H1 (cell line): ENCODE measurements around the gene HAS3. TPM values are rescaled to one million over a fixed set of nuclear protein-coding genes. Genes with fewer than 3 reads are reported as not detected.

ENCODE experiments used
- CTCF ChIA-PET: fragments of 300-600 bp; sonication (Branson Sonifier 250); formaldehyde crosslinking; loops from one replicate; lab custom pipeline; 2021; ENCODE audit not compliant: partially characterized antibody; lab: Charles Lee
- POLR2A ChIA-PET: fragments of 300-600 bp; sonication (Branson Sonifier 250); formaldehyde crosslinking; loops from one replicate; lab custom pipeline; 2021; ENCODE audit warnings: inconsistent platforms; ENCODE audit not compliant: partially characterized antibody; lab: Charles Lee
- DNase-seq, 2 experiments: peaks; one replicate each; pipeline versions ENCODE4 v3.0.0 to v3.0.0-alpha.2; 2010 to 2022; ENCODE audit warnings: low spot score in 2 of 2, low read depth in 1 of 2, mixed read lengths in 1 of 2
- FAIRE-seq: peaks from 2 replicates; lab custom pipeline; 2011; peaks lifted over from hg19 to GRCh38; lab: Jason Lieb, UNC
- H2AFZ ChIP-seq: 2 replicates; pipeline ENCODE4 v1.8.1; 2012; ENCODE audit warnings: low read length, inconsistent platforms
- H2AK5ac ChIP-seq: 2 replicates; pipeline ENCODE4 v1.6.1; 2013; ENCODE audit warnings: low read depth, low read length
- H2BK120ac ChIP-seq: replicated peaks from 2 replicates; pipeline ENCODE3; 2013; ENCODE audit warnings: low read depth, low read length, inconsistent platforms
- H2BK12ac ChIP-seq: 2 replicates; pipeline ENCODE4 v1.6.1; 2013; ENCODE audit warnings: low read depth, low read length
- H2BK15ac ChIP-seq: 2 replicates; pipeline ENCODE4 v1.6.1; 2013; ENCODE audit warnings: low read length
- H2BK20ac ChIP-seq: 2 replicates; pipeline ENCODE4 v1.6.1; 2013; ENCODE audit warnings: low read length
- H2BK5ac ChIP-seq: 2 replicates; pipeline ENCODE4 v1.6.1; 2013; ENCODE audit warnings: low read depth, low read length
- H3K14ac ChIP-seq: 2 replicates; pipeline ENCODE4 v1.6.1; 2013; ENCODE audit warnings: inconsistent platforms; ENCODE audit not compliant: insufficient read length
- H3K18ac ChIP-seq: 2 replicates; pipeline ENCODE4 v1.6.1; 2013; ENCODE audit warnings: low read length; ENCODE audit errors: extremely low read depth
- H3K23ac ChIP-seq: 2 replicates; pipeline ENCODE4 v1.6.1; 2013; ENCODE audit warnings: inconsistent platforms; ENCODE audit not compliant: insufficient read length
- H3K23me2 ChIP-seq: 2 replicates; pipeline ENCODE4 v1.6.1; 2013; ENCODE audit warnings: low read depth, low read length
- H3K27ac ChIP-seq: 2 replicates; pipeline ENCODE4 v1.6.1; 2011; ENCODE audit warnings: low read depth, low read length, inconsistent platforms
- H3K27me3 ChIP-seq, 4 experiments: replicated peaks in 1 of 4; 1 replicate in 1 of 4; 2 replicates in 3 of 4; pipeline versions ENCODE4 v1.6.1 to v1.8.1; 2011 to 2013; ENCODE audit warnings: low read length in 3 of 4, mild to moderate bottlenecking in 3 of 4, inconsistent platforms in 2 of 4, mixed read lengths in 2 of 4, moderate library complexity in 1 of 4; ENCODE audit not compliant: control insufficient read depth in 3 of 4, insufficient read depth in 3 of 4; ENCODE audit errors: extremely low read depth in 1 of 4
- H3K36me3 ChIP-seq, 4 experiments: 2 replicates each; pipeline versions ENCODE4 v1.6.1 to v1.8.1; 2011 to 2013; ENCODE audit warnings: mild to moderate bottlenecking in 4 of 4, low read length in 3 of 4, moderate library complexity in 2 of 4, control low read depth in 1 of 4, inconsistent platforms in 1 of 4; ENCODE audit not compliant: insufficient read depth in 4 of 4, control insufficient read depth in 2 of 4
- H3K4ac ChIP-seq: replicated peaks from 2 replicates; pipeline ENCODE3; 2013; ENCODE audit warnings: low read length, low read depth, mixed read lengths, inconsistent platforms; ENCODE audit not compliant: insufficient read length
- H3K4me1 ChIP-seq, 4 experiments: replicated peaks in 1 of 4; 1 replicate in 1 of 4; 2 replicates in 3 of 4; pipeline versions ENCODE4 v1.6.1 to v1.8.1; 2011 to 2013; ENCODE audit warnings: low read length in 3 of 4, inconsistent platforms in 2 of 4, mixed read lengths in 1 of 4; ENCODE audit not compliant: insufficient read depth in 4 of 4, control insufficient read depth in 3 of 4
- H3K4me2 ChIP-seq, 2 experiments: 2 replicates each; pipeline versions ENCODE4 v1.6.1 to v1.8.1; 2011 to 2013; ENCODE audit warnings: low read depth in 2 of 2, low read length in 2 of 2, control low read depth in 1 of 2, inconsistent platforms in 1 of 2, mild to moderate bottlenecking in 1 of 2; ENCODE audit not compliant: insufficient read depth in 1 of 2
- H3K4me3 ChIP-seq, 4 experiments: fragments of 200-600, 300-600 bp in 1 of 4; sonication (generic), shearing (Covaris generic), sonication (Bioruptor Twin) in 1 of 4; 2 replicates each; pipeline versions ENCODE4 v1.5.1 to v1.8.1; 2011 to 2016; ENCODE audit warnings: low read length in 4 of 4, low read depth in 3 of 4, control low read depth in 2 of 4, inconsistent platforms in 2 of 4, mild to moderate bottlenecking in 2 of 4, mixed read lengths in 1 of 4, moderate library complexity in 1 of 4; ENCODE audit not compliant: insufficient read depth in 2 of 4; ENCODE audit errors: extremely low read depth in 1 of 4
- H3K56ac ChIP-seq: replicated peaks from 2 replicates; pipeline ENCODE3; 2013; ENCODE audit warnings: low read depth, mild to moderate bottlenecking, mixed read lengths, low read length, inconsistent platforms; ENCODE audit not compliant: insufficient read length
- H3K79me1 ChIP-seq: 2 replicates; pipeline ENCODE4 v1.6.1; 2013; ENCODE audit warnings: low read depth, low read length, control low read depth
- H3K79me2 ChIP-seq, 2 experiments: 2 replicates each; pipeline versions ENCODE4 v1.6.1 to v1.8.1; 2012 to 2013; ENCODE audit warnings: low read length in 2 of 2, mild to moderate bottlenecking in 2 of 2, inconsistent platforms in 1 of 2; ENCODE audit not compliant: insufficient read depth in 2 of 2, control insufficient read depth in 1 of 2
- H3K9ac ChIP-seq, 4 experiments: replicated peaks in 1 of 4; 1 replicate in 1 of 4; 2 replicates in 3 of 4; pipeline versions ENCODE4 v1.6.1 to v1.8.1; 2011 to 2013; ENCODE audit warnings: low read depth in 3 of 4, low read length in 3 of 4, control low read depth in 2 of 4, mild to moderate bottlenecking in 2 of 4, moderate library complexity in 2 of 4, inconsistent platforms in 1 of 4; ENCODE audit errors: extremely low read depth in 1 of 4
- H3K9me3 ChIP-seq, 2 experiments: 2 replicates each; pipeline versions ENCODE4 v1.6.1 to v1.8.1; 2012 to 2013; ENCODE audit warnings: mild to moderate bottlenecking in 2 of 2, moderate library complexity in 2 of 2, control low read depth in 1 of 2, inconsistent platforms in 1 of 2, low read depth in 1 of 2, low read length in 1 of 2, mixed read lengths in 1 of 2; ENCODE audit not compliant: insufficient read depth in 2 of 2
- H4K20me1 ChIP-seq, 2 experiments: replicated peaks in 1 of 2; 2 replicates each; pipeline versions ENCODE3 to v1.8.1; 2011 to 2013; ENCODE audit warnings: inconsistent platforms in 2 of 2, low read length in 2 of 2, mild to moderate bottlenecking in 1 of 2; ENCODE audit not compliant: insufficient read depth in 2 of 2, control insufficient read depth in 1 of 2
- H4K5ac ChIP-seq: 2 replicates; pipeline ENCODE4 v1.6.1; 2013; ENCODE audit warnings: low read length, low read depth, mixed read lengths, inconsistent platforms; ENCODE audit not compliant: insufficient read length
- H4K8ac ChIP-seq: 2 replicates; pipeline ENCODE4 v1.8.0; 2013; ENCODE audit warnings: mild to moderate bottlenecking, moderate library complexity, low read length, inconsistent platforms; ENCODE audit not compliant: insufficient read depth; ENCODE audit errors: extremely low read depth
- H4K91ac ChIP-seq: replicated peaks from 2 replicates; pipeline ENCODE3; 2013; ENCODE audit warnings: low read length, mixed read lengths, inconsistent platforms; ENCODE audit not compliant: insufficient read length
- BCL11A ChIP-seq, 2 experiments: IDR thresholded peaks; one replicate each; pipeline ENCODE4 v1.6.1; 2011; ENCODE audit warnings: low read depth in 2 of 2, low read length in 2 of 2, mild to moderate bottlenecking in 2 of 2
- EP300 ChIP-seq, 2 experiments: IDR thresholded peaks; 1 replicate in 1 of 2; 2 replicates in 1 of 2; pipeline ENCODE4 v1.6.1; 2011 to 2012; ENCODE audit warnings: low read depth in 2 of 2, low read length in 2 of 2, mild to moderate bottlenecking in 2 of 2, borderline replicate concordance in 1 of 2, inconsistent platforms in 1 of 2, moderate library complexity in 1 of 2
- GTF2F1 ChIP-seq: IDR thresholded peaks from 2 replicates; pipeline ENCODE4 v1.6.1; 2012; ENCODE audit warnings: low read depth, low read length, improper control_type of control experiment, borderline replicate concordance
- JUND ChIP-seq: IDR thresholded peaks from 2 replicates; pipeline ENCODE4 v1.6.1; 2011; ENCODE audit warnings: mild to moderate bottlenecking, improper control_type of control experiment, low read length
- POU5F1 ChIP-seq: IDR thresholded peaks from 2 replicates; pipeline ENCODE4 v1.6.1; 2011; ENCODE audit warnings: low read depth, mild to moderate bottlenecking, low read length, moderate library complexity
- RAD21 ChIP-seq, 2 experiments: IDR thresholded peaks in 1 of 2; conservative IDR thresholded peaks in 1 of 2; 2 replicates each; pipeline ENCODE4 v1.6.1; 2011; ENCODE audit warnings: low read depth in 2 of 2, low read length in 2 of 2, improper control_type of control experiment in 1 of 2, inconsistent platforms in 1 of 2, mild to moderate bottlenecking in 1 of 2, moderate library complexity in 1 of 2
- SIRT6 ChIP-seq: IDR thresholded peaks from one replicate; pipeline ENCODE4 v1.7.1; 2012; ENCODE audit warnings: low read length, inconsistent platforms
- YY1 ChIP-seq: IDR thresholded peaks from 2 replicates; pipeline ENCODE4 v1.6.1; 2011; ENCODE audit warnings: low read depth, mild to moderate bottlenecking, low read length
- WGBS, 2 experiments: shearing (Covaris generic) in 1 of 2; methylation state at CpG; one replicate each; pipeline versions ENCODE4 v1.1.6 to v1.1.7; 2013 to 2015; ENCODE audit warnings: low lambda C conversion rate in 2 of 2, mixed read lengths in 2 of 2, inconsistent platforms in 1 of 2, low coverage in 1 of 2, missing lambda C conversion rate in 1 of 2; ENCODE audit not compliant: insufficient replicate concordance in 2 of 2, insufficient coverage in 1 of 2, insufficient read length in 1 of 2; ENCODE audit errors: extremely low coverage in 1 of 2, missing lambda C conversion rate in 1 of 2; 5-methylcytosine and 5-hydroxymethylcytosine counted together
- polyA plus RNA-seq, 7 experiments: library from polyadenylated mRNA; depleted of rRNA in 3 of 7; stranded (reverse) in 5 of 7; unstranded in 2 of 7; fragments of >200 nt in 5 of 7; fragments of 200-250 nt in 2 of 7; gene quantifications; 1 replicate in 5 of 7; 2 replicates in 1 of 7; 4 replicates in 1 of 7; pipeline versions ENCODE4 v1.2.1 to v1.2.3, GENCODE V29; 2011 to 2013; ENCODE audit warnings: missing spikeins in 2 of 7, mixed read lengths in 2 of 7
- total RNA-seq: library from RNA; stranded (reverse); fragmentation: NEBNext Ultra II Directional; extraction: Animal tissue kit (Norgen Biotek cat#: 25700); gene quantifications from 2 replicates; pipeline ENCODE4 v1.2.1, GENCODE V29; 2021
- TF ChIP-seq, protein P1 (sequence below): IDR thresholded peaks from 2 replicates; pipeline ENCODE4 v1.6.1; 2011; ENCODE audit warnings: low read length, improper control_type of control experiment

The HAS3 gene
- total and polyA plus RNA-seq, 2 of the 8 experiments (the other 6 are each of a cell fraction or from before 2014, with no cell fraction given), result 32.1 to 69.6 TPM

DNA sequence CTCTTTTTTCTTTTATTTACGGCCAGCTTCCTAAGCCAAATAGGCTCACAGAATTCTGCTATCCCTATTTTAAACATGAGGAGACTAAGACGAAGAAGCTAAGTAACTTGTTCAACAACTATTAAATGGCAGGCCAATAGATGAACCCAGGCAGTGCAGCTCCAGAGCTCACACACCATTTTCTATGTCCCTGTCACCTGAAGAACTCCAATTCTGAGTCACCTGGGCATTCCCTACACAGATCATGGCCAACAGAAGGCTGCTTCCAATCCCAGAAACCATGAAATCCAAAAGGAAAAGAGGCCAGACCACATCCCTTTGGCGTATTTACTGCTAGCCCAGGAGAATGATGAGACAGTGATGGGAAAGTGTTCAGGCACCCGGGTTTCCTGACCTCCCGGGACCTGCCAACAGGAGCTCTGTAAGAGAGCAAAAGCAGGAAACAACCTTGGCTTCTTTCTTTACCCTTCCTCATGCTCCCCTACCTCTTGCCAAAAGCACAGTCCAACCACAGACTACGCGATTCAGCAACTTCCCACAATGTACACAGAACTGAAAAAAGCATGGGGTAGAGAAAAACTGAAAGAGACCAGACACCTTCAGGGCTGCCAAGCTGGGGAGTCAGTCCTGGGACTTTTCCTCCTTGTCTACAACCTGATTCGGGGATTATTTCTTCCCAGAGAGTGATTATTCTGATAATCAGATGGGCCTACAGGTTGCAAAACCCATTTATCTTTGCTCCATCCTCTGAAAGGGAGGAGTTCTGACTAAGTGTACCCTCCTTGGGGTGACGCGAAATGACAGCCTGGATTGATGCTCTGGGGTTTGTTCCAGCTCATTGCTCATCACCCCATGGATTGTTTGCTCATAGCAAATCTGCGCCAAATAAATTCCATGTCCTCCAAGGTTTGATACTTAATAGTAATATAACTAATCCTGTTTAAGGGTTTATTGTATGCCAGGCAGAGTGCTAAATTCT, 47.8 kb upstream of the HAS3 start:
- Histone ChIP-seq H3K14ac (no peak overlapping the region), H2BK120ac (no peak overlapping the region), H4K91ac (no peak overlapping the region), H3K79me2 (no peaks in the 10 kb centered on the region), H2BK12ac (0 out of 2 replicates have a peak overlapping the region, but pooled peaks have one; percentile 29), H4K20me1 (no peaks in the 10 kb centered on the region), H3K27me3 (no peaks in the 10 kb centered on the region), H3K23me2 (no peaks in the 10 kb centered on the region), H3K27ac (no peak overlapping the region), H3K4ac (no peak overlapping the region), H2BK5ac (0 out of 2 replicates have a peak overlapping the region, but pooled peaks have one; percentile 12), H3K36me3 (no peaks in the 10 kb centered on the region), H3K4me2 (no peak overlapping the region), H3K79me1 (no peaks in the 10 kb centered on the region), H3K18ac (no peak overlapping the region), H2AFZ (no peak overlapping the region), H2BK15ac (0 out of 2 replicates have a peak overlapping the region, but pooled peaks have one; percentile 81), H3K23ac (no peak overlapping the region), H2BK20ac (no peak overlapping the region), H2AK5ac (peak overlapping the region; percentile 58; the same call in 1 of the 2 replicates), H3K4me3 (no peak overlapping the region), H3K9ac (no peak overlapping the region), H4K8ac (no peak overlapping the region), H3K9me3 (no peaks in the 10 kb centered on the region), H3K56ac (no peak overlapping the region), H4K5ac (no peak overlapping the region), H3K4me1 (no peaks in the 10 kb centered on the region)
- FAIRE-seq (no peak), DNase-seq (no peak)
- WGBS, 2 experiments, result 88% methylated on average over 11 of the region's 11 CpGs; no CpG with 5 or more reads in 1 of the 2 experiments
- CTCF ChIA-PET, result interaction anchor here (1.0 to 1.9 kb wide), 5 partner anchors 15 to 67 kb away, joined by 3 to 5 read pairs (median 5); partner anchors contain the start of gene HAS3
- POLR2A ChIA-PET, result interaction anchor here (0.6 to 1.3 kb wide), 2 partner anchors 15 to 219 kb away, joined by 3 to 5 read pairs; no protein-coding TSS in a partner anchor
- TF ChIP-seq EP300 (IDR thresholded peaks at IDR 0.05; ENCODE audit: borderline replicate concordance in 1 of 2, low read depth in 2 of 2, low read length in 2 of 2) (no peak), SIRT6 (no peak), RAD21 (IDR thresholded peaks at IDR 0.05 in 1 of 2, conservative IDR thresholded peaks at IDR 0.05 in 1 of 2; ENCODE audit: low read depth in 2 of 2, low read length in 2 of 2) (no peak), POU5F1 (no peak), YY1 (no peak), GTF2F1 (no peak), BCL11A (IDR thresholded peaks at IDR 0.05; ENCODE audit: low read depth in 2 of 2, low read length in 2 of 2) (no peak), JUND (no peak)
- TF ChIP-seq, protein P1, sequence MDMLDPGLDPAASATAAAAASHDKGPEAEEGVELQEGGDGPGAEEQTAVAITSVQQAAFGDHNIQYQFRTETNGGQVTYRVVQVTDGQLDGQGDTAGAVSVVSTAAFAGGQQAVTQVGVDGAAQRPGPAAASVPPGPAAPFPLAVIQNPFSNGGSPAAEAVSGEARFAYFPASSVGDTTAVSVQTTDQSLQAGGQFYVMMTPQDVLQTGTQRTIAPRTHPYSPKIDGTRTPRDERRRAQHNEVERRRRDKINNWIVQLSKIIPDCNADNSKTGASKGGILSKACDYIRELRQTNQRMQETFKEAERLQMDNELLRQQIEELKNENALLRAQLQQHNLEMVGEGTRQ, result no peak
